Measurements from ENCODE around the gene PPP2R3A.
"Not testable (repeated sequence)": the region's sequence is repeated elsewhere in the genome, so short reads cannot be mapped to it uniquely, and the experiment has no call there.

Gene PPP2R3A

DNA sequence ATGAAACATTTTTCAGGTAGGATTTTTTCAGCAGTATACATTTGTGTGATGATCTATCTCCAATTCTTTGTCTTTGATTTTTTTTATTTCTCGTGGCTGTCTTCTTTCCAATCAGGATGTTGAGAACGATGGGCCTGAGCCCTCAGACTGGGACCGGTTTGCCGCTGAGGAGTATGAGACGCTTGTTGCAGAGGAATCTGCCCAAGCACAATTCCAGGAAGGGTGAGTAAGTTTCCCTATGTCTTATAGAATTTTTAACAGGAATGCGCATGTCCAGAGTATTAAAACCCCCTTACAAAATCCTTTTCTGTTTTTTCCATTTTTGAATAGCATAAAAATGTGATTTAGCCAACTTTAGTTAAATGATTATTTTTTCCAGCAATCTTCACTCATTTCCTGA, 140.6 kb downstream of the PPP2R3A start:
- peak; percentile 87 for DNase-seq (ENCODE audit: low spot score)

DNA sequence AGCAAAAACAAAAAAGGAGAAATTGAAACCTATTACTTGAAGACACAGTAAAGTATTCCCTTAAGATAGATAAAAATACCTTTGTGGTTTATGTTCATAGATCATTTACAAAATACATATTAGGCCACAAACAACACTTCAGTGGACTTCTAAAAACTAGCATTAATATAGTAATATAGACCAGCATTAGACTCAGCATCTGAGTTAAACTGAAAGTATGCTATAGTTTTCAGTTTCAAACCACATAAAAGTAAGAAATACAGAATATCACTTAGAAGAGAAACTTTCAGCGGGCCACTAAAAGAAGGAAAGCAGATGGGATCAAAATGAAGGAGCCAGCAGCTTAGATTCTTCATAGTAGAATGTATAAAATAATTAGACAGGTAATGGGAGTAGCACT, 144.0 kb downstream of the PPP2R3A start:
- no peak for DNase-seq (ENCODE audit: low spot score)

DNA sequence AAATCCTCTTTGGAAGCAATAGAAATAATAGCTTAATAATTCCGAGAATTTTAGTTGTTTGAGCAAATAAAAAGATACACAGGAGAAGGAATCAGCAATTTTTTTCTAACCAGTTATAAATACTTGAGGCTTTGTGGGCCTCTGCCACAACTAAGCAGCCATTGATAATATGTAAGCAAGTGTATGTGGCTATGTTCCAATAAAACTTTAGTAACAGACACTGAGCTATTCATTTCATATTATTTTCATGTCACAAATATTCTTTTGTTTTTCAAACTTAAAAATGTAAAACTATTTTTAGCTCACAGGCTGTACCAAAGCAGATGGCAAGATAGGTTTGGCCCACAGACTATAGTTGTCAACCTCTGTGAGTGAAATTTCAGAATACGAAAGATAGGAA, 145.0 kb downstream of the PPP2R3A start:
- no peak for DNase-seq (ENCODE audit: low spot score)

DNA sequence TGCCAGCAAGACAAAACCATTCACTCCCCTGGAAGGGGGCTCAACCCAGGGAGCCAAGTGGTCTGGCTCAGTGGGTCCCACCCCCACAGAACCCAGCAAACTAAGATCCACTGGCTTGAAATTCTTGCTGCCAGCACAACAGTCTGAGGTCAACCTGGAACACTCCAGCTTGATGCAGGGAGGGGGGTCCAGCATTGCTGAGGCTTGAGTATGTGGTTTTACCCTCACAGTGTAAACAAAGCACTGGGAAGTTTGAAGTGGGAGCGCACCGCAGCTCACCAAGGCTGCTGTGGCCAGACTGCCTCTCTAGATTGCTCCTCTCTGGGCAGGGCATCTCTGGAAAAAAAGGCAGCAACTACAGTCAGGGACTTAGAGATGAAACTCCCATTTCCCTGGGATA, 148.9 kb downstream of the PPP2R3A start:
- DNase-seq (ENCODE audit: low spot score): no peak

DNA sequence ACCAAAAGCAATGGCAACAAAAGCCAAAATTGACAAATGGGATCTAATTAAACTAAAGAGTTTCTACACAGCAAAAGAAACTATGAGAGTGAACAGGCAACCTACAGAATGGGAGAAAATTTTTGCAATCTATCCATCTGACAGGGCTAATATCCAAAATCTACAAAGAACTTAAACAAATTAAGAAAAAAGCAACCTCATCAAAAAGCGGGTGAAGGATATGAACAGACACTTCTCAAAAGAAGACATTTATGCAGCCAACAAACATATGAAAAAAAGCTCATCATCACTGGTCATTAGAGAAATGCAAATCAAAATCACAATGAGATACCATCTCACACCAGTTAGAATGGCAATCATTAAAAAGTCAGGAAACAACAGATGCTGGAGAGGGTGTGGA, 153.8 kb downstream of the PPP2R3A start:
- not testable (repeated sequence) for DNase-seq (ENCODE audit: low spot score)

DNA sequence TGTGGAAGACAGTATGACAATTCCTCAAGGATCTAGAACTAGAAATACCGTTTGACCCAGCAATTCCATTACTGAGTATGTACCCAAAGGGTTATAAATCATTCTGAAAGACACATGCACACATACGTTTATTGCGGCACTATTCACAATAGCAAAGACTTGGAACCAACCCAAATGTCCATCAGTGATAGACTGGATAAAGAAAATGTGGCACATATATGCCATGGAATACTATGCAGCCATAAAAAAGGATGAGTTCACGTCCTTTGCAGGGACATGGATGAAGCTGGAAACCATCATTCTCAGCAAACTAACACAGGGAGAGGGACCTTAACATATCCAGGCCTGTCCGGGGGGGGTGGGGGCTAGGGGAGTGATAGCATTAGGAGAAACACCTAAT, 154.3 kb downstream of the PPP2R3A start:
- not testable (repeated sequence) for DNase-seq (ENCODE audit: low spot score)

DNA sequence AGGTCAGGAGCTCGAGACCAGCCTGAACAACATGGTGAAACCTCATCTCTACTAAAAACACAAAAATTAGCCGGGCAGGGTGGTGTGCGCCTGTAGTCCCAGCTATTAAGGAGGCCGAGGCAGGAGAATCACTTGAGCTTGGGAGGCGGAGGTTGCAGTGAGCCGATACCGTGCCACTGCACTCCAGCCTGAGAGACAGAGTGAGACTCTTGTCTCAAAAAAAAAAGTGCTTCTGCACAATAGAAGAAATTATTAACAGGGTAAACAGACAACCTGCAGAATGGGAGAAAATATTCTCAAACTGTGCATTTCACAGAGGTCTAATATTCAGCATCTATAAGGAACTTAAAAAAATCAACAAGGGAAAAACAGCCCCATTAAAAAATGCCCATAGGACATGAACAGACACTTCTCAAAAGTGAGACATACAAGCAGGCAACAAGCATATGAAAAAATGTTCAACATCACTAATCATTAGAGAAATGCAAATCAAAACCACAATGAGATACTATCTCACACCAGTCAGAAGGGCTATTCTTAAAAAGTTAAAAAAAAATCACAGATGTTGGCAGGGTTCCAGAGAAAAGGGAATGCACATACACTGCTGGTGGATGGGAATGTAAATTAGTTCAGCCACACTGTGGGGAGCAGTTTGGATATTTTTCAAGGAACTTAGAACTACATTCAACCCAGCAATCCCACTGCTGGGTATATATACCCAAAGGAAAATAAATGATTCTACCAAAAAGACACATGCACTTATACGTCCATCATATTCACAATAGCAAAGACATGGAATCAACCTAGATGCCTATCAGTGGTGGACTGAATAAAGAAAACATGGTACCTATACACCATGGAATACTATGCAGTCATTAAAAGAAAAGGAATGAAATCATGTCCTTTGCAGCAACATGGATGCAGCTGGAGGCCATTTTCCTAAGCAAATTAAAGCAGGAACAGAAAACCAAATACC, 155.1 kb downstream of the PPP2R3A start:
- DNase-seq (ENCODE audit: low spot score): no peak

DNA sequence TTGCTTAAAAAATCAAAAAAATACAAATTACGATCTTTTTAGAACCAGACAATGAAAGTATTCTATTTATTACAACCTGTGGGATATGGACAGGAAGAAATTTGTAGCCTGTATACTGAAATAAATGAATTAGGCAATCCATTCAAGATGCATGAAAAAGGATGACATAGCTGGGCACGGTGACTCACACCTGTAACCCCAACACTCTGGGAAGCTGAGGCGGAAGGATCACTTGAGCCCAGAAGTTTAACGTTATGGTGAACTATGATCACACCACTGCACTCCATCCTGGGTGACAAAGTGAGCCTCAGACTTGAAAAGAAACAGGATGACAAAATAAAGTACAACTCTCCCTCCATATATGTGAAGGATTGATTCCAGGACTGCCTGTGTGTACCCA, 156.5 kb downstream of the PPP2R3A start:
- no peak for DNase-seq (ENCODE audit: low spot score)

DNA sequence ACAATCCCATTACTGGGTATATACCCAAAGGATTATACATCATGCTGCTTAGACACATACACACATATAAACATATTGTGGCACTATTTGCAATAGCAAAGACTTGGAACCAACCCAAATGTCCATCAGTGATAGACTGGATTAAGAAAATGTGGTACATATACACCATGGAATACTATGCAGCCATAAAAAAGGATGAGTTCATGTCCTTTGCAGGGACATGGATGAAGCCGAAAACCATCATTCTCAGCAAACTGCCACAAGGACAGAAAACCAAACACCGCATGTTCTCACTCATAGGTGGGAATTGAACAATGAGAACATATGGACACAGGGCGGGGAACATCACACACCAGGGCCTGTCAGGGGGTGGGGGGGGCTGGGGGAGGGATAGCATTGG, 166.1 kb downstream of the PPP2R3A start:
- not testable (repeated sequence) for DNase-seq (ENCODE audit: low spot score)

DNA sequence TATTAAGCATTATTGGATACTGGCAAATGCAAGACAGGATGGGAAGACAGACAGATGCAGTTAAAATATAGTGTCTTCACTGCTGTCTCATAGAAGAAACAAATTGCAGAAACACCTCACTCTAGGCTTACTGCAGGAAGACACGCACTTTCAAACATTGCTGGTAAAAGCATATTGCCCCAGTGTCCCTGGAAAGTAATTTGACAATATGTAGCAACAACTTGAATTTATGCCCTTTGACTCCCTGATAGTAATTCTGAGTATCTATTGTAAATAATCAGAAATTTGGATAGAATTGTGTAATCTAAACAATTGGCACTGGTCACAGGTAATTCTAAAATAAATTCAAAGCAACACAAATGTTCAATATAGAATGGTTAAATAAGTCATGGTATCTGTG, 168.6 kb downstream of the PPP2R3A start:
- DNase-seq (ENCODE audit: low spot score): no peak

DNA sequence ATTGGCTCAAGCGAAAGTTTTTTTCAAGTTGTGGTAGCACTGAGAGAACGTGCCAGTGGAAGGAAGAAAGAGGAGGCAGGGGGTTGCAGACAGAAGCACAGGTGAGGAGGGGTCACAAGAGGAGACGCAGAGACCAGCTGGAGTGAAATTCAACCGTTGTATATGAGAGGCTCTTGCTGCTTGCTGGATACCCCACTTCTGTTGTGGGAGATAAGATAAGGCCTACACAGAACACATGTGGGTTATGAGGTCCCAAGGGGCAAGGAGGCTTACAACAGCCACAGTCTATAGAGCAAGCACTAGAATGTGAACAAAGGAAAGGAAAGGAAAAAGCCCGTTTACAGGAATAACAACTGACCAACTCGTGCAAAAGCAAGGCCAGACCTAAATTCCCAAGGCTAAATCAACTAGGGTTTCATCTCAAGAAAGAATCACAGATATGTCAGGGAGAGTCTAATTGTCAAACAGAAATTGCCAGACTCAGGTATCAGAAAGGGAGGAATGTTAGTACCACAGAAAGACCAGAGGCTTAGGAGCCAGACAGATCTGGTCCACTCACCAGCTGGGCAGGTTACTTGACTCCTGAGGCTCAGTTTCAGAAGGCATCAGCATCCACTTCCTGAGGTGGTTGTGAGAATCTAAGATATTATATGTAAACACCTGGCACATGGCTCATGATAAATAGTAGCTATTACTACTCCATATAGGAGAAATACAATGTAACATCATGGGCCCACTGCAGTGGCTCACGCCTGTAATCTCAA, 169.7 kb downstream of the PPP2R3A start:
- DNase-seq (ENCODE audit: low spot score): no peak

DNA sequence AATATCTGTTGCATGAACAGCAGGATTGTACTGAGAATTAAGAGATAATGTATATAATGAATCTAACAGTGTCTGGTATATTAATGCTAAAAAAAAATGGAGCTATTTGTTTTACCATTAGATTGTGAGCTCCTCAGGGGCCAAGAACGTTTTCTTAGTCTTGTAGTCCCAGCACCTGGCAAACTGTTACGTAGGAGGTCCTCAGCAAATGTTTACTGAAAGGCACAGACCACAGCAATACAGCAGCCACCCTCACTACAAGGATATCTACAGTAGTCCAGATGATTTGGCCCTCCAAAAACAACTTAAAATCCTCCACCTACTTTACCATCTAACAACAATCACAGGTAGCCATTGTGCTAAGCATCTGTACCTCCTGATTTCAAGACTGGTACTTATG, 170.9 kb downstream of the PPP2R3A start:
- DNase-seq (ENCODE audit: low spot score): no peak

DNA sequence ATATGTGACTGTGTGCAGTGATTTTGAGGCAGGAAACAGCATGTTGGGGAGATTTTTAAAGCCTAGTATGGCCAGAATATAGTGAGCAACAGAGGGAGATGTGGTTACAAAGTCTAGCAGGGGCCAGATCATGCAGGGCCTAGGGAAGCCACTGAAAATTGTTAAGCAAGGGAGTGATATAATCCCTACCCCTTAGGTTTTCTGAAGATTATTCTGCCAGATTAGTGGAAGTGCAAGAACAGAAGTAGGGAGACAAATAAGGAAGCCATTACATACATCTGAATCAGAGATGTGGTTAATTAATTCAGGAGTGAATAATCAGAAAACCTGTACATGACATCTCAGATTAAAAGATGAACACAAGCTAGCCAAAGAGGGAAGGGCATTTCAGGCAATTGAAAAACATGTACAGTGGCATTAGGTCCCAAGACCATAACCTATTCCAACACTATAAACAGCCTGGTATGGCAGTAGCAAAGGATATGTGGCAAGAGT, 175.8 kb downstream of the PPP2R3A start:
- no peak for DNase-seq (ENCODE audit: low spot score)

DNA sequence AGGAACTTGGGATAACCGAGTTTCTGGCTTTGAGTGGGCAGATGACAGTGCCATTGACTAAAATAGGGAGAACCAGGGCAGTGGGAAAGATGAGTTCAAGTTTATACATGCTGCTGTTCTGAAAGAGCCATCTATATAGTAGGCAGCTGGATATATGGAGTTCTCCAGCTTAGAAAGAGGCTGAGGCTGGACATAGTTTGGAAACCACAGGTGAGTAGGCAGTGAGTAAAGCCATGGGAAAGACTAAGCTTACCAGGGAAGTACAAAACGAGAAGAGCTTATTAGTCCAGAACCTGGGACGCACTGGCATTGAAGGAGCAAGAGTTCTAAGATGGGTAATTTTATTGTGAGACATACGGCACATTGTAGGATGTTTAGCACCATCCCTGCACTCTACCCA, 176.4 kb downstream of the PPP2R3A start:
- no peak for DNase-seq (ENCODE audit: low spot score)

DNA sequence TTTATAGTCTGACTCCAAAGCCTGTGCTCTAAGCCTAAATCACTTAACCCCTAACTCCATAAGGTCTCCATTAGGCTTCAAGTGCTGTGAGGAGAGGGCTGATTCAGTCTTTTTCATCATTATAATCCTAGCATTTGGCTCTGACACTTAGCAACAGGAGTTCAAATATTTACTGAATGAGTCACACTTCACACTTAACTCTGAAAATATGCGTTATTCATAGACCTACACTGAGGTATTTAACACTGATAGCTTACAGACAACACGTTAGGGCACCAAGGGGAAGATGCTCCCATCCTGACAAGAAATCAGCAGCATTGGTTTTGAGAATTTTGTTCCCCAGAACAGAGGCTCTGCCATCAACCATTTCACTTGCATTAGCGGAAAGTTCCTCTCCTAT, 177.1 kb downstream of the PPP2R3A start:
- DNase-seq (ENCODE audit: low spot score): peak; percentile 94

DNA sequence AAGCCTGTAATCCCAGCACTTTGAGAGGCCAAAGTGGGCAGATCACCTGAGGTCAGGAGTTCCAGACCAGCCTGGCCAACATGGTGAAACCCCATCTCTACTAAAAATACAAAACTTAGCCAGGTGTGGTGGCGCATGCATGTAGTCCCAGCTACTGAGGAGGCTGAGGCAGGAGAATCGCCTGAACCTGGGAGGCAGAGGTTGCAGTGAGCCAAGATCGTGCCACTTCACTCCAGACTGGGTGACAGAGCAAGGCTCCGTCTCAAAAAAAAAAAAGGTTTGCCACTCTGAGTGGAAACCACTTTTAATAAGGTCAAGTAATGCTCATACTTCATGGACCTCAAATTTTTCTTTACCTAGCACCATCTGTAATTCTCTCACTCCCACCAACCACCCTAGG, 178.9 kb downstream of the PPP2R3A start:
- not testable (repeated sequence) for DNase-seq (ENCODE audit: low spot score)

DNA sequence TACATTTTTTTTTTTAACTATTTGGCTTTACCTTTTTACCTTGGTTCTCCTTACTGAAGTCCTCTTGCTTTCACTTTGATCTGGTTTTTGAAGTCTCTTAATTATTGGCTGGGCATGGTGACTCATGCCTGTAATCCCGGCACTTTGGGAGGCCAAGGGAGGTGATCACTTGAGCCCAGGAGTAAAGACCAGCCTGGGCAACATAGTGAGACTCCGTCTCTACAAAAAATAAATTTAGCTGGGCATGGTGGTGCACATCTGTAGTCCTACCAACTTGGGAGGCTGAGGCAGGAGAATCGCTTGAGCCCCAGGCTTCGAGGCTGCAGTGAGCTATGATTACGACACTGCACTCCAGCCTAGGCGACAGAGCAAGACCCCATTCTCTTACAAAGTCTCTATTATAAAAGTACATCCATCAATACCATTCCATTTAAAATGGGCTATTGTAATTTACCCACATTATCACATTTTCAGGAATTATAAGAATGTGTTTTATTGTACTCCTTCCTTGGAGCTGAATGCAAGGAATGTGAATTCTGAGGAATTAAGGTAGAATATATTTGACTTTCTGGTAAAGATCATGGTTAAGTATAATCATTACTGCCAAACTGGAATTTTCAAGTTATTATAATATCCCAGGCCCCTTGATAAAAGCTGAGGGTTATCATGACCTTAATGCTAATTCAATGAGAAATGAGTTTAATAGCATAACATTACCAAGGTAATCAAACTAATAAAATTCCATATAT, 181.6 kb downstream of the PPP2R3A start:
- DNase-seq (ENCODE audit: low spot score): no peak

DNA sequence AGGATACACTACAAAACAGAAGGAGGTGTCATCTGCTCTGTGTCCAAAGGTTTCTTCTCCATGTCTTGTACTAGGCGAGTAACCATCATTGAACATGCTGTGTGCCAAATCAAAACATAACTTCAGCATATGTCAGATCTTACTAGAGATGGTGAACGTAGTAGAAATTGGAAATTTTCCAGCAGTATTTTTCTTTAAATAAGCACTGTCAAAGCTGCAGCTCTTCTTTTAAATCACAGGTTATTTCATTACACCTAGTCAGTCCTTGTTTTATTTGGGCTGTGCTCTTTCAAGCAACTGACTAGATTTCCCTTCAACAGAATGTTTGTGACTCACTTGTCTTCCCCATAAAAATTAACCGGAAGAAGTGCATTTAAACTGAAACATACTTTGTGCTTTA, 184.1 kb downstream of the PPP2R3A start:
- DNase-seq (ENCODE audit: low spot score): no peak

DNA sequence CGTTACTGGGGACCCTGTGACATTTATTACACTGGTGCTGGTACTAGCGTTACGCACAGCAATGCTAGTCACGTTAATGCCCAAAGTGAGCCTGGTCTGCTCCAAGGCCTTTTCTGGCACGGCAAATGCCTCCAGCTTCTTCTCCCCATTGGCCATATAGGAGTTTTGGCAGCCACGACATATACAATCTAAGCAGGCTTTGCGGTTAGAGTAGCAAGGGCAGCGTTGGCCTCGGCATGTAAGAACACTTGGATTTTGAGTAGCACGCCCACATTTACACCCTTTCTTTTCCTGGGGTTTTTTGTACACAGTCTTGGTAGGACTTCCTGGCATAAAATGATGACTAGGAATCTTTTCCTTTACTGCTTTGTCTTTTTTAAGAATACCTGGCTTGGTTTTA, 185.7 kb downstream of the PPP2R3A start:
- no peak for DNase-seq (ENCODE audit: low spot score)

DNA sequence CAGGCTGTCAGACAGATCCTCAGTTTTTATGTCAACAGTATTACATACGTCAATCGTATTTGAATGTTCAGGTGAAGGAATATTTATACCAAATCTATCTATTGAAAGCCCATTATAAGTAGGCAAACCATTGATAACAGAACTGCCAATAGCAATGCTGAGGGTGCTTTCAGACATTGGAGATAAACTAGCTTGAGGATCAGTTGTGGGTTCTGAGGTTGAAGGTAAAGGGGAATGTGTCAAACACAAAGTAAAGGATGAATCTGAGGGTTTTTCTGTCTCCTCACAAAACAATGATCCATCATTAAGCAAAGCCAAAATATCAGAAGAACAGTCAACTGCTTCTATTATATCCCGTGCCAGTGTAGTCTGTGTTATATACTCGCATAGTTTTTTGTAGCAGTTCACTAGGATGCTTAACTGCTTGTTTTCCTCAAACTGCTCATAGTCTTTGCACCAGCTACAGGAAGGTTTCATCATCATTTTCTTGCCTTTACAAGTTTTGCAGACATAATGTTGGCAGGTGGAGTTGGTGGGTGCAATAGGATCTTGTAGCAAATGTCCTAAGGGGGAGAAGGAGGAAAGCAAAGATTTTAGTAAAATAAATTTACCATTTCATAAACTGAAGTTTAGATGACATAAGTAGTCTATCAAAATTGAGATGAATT, 186.8 kb downstream of the PPP2R3A start:
- no peak for DNase-seq (ENCODE audit: low spot score)

DNA sequence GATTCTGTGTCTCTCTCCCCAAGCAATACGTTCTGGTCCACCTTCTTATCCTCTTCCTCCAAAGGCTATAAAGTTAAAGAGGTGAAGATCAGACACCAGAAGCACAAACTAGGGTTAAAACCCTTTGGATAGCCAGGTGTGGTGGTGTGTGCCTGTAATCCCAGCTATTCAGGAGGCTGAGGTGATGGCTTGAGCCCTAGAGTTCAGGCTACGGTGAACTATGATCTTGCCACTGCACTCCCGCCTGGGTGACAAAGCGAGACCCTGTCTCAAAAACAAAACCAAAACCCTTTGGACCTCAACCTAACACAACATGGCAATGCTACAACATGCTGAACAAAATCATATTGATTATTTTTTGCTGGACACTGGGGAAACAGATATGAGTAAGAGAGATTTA, 187.4 kb downstream of the PPP2R3A start:
- DNase-seq (ENCODE audit: low spot score): no peak

DNA sequence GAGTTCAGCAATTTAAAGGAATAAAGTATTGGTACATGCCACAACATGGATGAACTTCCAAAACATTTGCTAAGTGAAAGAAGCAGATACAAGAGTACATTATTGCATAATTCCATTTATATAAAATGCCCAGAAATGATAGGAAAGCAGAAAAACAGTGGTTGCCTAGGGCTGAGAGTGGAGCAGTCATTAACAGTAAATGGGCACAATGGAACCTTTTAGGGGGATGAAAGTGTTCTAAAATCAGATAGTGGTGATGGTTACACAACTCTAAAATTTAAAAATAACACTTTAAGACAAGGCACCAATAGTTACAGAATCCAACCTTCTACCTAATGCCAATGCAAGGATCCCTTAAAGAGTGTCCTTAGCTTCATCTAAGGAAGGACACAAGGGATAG, 196.0 kb downstream of the PPP2R3A start:
- no peak for DNase-seq (ENCODE audit: low spot score)
